Activated B cell treated with CpG ODN at 0.5 μM for 24 hours (primary cell): ENCODE measurements around the gene CORO2B. TPM values are rescaled to one million over a fixed set of nuclear protein-coding genes. Genes with fewer than 3 reads are reported as not detected.

Experiments used
- ATAC-seq: fragments of 200-7000 bp; cut with Tn5 transposase; one replicate; pipeline ENCODE4 v1.10.0; 2021; ENCODE audit warnings: low read depth, mild to moderate bottlenecking, moderate library complexity
- CTCF ChIA-PET: fragments of 350-600 bp; sonication (Branson Sonifier 250); formaldehyde crosslinking; loops from one replicate; lab custom pipeline; 2021; ENCODE audit warnings: antibody characterized with exemption; lab: Charles Lee
- POLR2A ChIA-PET: fragments of 350-600 bp; sonication (Branson Sonifier 250); formaldehyde crosslinking; loops from one replicate; lab custom pipeline; 2021; ENCODE audit warnings: antibody characterized with exemption; lab: Charles Lee
- DNase-seq: peaks from one replicate; pipeline ENCODE4 v3.0.0; 2022
- H3K27ac Mint-ChIP-seq: one replicate; pipeline ENCODE4 v1.8.0; 2020; ENCODE audit warnings: mixed read lengths
- H3K27me3 Mint-ChIP-seq: one replicate; pipeline ENCODE4 v1.8.0; 2021; ENCODE audit warnings: mixed read lengths
- H3K36me3 Mint-ChIP-seq: one replicate; pipeline ENCODE4 v1.8.0; 2021; ENCODE audit warnings: low read depth, mixed read lengths
- H3K4me1 Mint-ChIP-seq: one replicate; pipeline ENCODE4 v1.8.0; 2021; ENCODE audit warnings: mixed read lengths
- H3K4me3 Mint-ChIP-seq: one replicate; pipeline ENCODE4 v1.8.0; 2020; ENCODE audit warnings: mild to moderate bottlenecking, mixed read lengths
- H3K9me3 Mint-ChIP-seq: one replicate; pipeline ENCODE4 v1.8.0; 2020; ENCODE audit warnings: mixed read lengths
- intact Hi-C: fragments of 100-400 bp; cut with micrococcal nuclease; formaldehyde crosslinking; loops from one replicate; pipeline ENCODE4 v1.15.1; 2024
- total RNA-seq: library from RNA; stranded (reverse); gene quantifications from 2 replicates; pipeline ENCODE4 v1.2.3, GENCODE V29; 2022
- TF ChIP-seq, protein P1 (sequence below): fragments of 200-600 bp; IDR thresholded peaks from one replicate; pipeline ENCODE4 v1.8.0; 2022; ENCODE audit warnings: antibody characterized with exemption, mild to moderate bottlenecking

The CORO2B gene
- total RNA-seq, 1 donor from 2014 or later: 1.0 TPM

DNA sequence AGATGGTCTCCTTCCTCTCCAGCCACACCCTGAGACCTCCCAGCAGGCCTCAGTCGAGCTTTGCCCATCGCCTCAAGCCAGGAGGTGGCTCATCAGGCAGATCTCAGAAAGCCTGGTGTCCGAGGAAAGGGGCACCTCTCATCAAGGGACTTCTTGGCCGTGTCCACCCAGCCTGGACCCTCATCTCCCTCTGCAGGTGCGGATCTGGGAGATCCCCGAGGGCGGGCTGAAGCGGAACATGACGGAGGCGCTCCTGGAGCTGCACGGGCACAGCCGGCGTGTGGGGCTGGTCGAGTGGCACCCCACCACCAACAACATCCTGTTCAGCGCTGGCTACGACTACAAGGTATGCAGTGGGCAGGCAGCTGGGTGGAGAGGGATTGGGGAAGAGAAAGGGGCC, 131.7 kb downstream of the CORO2B start:
- Mint-ChIP-seq H3K27me3 (no peaks in the 10 kb centered on the region), H3K27ac (no peak overlapping the region), H3K4me1 (peaks cover 7% of the 10 kb centered on the region), H3K9me3 (no peaks in the 10 kb centered on the region), H3K36me3 (peaks cover 17% of the 10 kb centered on the region), H3K4me3 (no peak overlapping the region)
- ChIA-PET CTCF (no interaction called here), POLR2A (no interaction called here)
- ATAC-seq (no peak), DNase-seq (no peak)
- TF ChIP-seq, protein P1, sequence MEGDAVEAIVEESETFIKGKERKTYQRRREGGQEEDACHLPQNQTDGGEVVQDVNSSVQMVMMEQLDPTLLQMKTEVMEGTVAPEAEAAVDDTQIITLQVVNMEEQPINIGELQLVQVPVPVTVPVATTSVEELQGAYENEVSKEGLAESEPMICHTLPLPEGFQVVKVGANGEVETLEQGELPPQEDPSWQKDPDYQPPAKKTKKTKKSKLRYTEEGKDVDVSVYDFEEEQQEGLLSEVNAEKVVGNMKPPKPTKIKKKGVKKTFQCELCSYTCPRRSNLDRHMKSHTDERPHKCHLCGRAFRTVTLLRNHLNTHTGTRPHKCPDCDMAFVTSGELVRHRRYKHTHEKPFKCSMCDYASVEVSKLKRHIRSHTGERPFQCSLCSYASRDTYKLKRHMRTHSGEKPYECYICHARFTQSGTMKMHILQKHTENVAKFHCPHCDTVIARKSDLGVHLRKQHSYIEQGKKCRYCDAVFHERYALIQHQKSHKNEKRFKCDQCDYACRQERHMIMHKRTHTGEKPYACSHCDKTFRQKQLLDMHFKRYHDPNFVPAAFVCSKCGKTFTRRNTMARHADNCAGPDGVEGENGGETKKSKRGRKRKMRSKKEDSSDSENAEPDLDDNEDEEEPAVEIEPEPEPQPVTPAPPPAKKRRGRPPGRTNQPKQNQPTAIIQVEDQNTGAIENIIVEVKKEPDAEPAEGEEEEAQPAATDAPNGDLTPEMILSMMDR: no peak
- intact Hi-C loops: no loop called here

DNA sequence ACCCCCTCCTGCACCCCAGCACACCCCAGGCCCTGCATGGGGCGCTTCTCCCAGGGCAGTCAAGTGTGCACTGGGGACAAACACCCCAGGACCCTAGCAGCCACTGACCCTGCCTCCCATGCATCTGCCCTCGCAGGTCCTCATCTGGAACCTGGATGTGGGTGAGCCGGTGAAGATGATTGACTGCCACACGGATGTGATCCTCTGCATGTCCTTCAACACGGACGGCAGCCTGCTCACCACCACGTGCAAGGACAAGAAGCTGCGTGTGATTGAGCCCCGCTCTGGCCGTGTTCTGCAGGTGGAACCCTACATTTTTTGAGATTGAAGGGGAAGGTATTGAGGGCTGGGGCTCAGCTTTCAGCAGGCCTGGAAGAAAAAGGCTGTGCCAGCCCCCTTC, 132.6 kb downstream of the CORO2B start:
- no peak for ATAC-seq
- intact Hi-C loops: no loop called here

DNA sequence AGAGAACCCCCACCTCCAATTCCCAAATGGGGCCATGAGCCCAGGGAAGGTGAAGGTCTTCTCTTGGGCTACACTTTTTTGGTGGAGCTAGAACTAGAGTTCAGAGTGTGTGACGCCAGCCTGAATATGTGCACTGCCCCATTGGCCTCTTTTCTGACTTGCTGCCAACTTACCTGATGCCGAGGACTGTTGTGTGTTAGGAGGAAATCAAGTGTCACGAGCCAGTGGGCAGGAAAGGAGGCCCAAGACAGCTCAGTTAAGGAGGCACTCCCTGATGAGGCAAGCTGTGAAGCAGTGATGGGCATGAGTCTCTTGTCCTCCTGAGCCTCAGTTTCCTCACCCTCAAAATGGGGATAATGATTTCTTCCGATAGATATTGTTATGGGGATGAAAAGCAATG, 134.1 kb downstream of the CORO2B start:
- ChIA-PET POLR2A (no interaction called here), CTCF (no interaction called here)
- Mint-ChIP-seq H3K4me3 (no peak overlapping the region), H3K4me1 (peaks cover 7% of the 10 kb centered on the region), H3K27ac (no peak overlapping the region), H3K36me3 (peaks cover 19% of the 10 kb centered on the region), H3K27me3 (peaks cover 7% of the 10 kb centered on the region), H3K9me3 (no peaks in the 10 kb centered on the region)
- DNase-seq (no peak), ATAC-seq (no peak)
- TF ChIP-seq, protein P1: no peak
- intact Hi-C loops: no loop called here

More for the DNA sequence above, 132.6 kb downstream of the CORO2B start:
- Mint-ChIP-seq H3K4me1 (peaks cover 7% of the 10 kb centered on the region), H3K27me3 (peaks cover 3% of the 10 kb centered on the region), H3K4me3 (no peak overlapping the region), H3K36me3 (peaks cover 19% of the 10 kb centered on the region), H3K9me3 (no peaks in the 10 kb centered on the region), H3K27ac (no peak overlapping the region)
- DNase-seq: no peak
- ChIA-PET CTCF (no interaction called here), POLR2A (no interaction called here)
- TF ChIP-seq, protein P1: no peak

DNA sequence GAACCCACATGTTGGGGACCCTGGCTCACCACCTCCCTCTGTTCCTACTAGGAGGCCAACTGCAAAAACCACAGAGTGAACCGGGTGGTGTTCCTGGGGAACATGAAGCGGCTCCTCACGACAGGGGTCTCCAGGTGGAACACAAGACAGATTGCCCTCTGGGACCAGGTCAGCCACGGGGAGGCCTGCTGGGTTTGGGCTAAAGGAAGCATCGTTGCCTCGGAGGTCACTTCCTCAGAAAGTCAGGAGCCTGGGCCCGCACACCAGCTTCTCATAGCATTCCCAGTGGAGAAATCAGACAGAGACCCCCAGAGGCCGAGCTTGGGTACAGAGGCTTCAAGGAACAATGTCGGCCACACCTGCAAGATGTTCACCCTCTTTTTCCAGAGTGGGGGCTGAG, 135.1 kb downstream of the CORO2B start:
- POLR2A ChIA-PET: no interaction called here
- H3K27ac Mint-ChIP-seq: no peak overlapping the region

DNA sequence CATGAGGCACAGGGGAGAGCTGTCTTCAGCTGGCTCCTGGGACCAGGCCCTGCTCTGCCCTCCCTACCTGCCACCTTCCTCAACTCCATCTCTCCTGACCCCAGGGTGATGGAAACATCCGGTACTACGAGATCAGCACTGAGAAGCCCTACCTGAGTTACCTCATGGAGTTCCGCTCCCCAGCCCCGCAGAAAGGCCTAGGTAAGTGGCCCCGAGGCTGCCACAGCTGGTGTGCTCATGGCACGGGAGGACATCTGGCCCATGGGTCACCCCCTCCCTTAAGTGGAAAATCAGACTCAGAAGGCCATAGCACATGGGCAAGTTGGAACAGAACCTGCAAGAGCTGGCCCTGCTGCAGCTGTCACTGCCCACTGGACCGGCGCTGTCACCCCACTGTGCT, 136.3 kb downstream of the CORO2B start:
- no peak for DNase-seq
- TF ChIP-seq, protein P1: no peak
- Mint-ChIP-seq H3K36me3 (peaks cover 19% of the 10 kb centered on the region), H3K27me3 (peaks cover 7% of the 10 kb centered on the region), H3K4me3 (no peak overlapping the region), H3K27ac (no peak overlapping the region), H3K4me1 (peaks cover 7% of the 10 kb centered on the region), H3K9me3 (no peaks in the 10 kb centered on the region)
- POLR2A ChIA-PET: no interaction called here
- intact Hi-C loops: no loop called here
- CTCF ChIA-PET: no interaction called here
- no peak for ATAC-seq

More for the DNA sequence above, 135.1 kb downstream of the CORO2B start:
- CTCF ChIA-PET: no interaction called here
- H3K4me1 Mint-ChIP-seq: peaks cover 7% of the 10 kb centered on the region
- H3K36me3 Mint-ChIP-seq: peaks cover 19% of the 10 kb centered on the region
- H3K9me3 Mint-ChIP-seq: no peaks in the 10 kb centered on the region
- TF ChIP-seq, protein P1: no peak
- H3K27me3 Mint-ChIP-seq: peaks cover 7% of the 10 kb centered on the region
- intact Hi-C loops: no loop called here
- ATAC-seq (no peak), DNase-seq (no peak)
- H3K4me3 Mint-ChIP-seq: no peak overlapping the region
